ENCODE data around the gene NFKBIL1. TPM values are rescaled to one million over a fixed set of nuclear protein-coding genes. Genes with fewer than 3 reads are reported as not detected.

The NFKBIL1 gene
- total and polyA plus RNA-seq, 12 donors: 5.0 to 46.2 (median 27.8) TPM

- DNase-seq: peak in 5 of 7 donors; percentile 37 to 67 (median 51)
- Histone ChIP-seq H3K27me3 (no peaks in the 10 kb centered on the region), H3K4me1 (replicated peaks in 1 of 2) (peaks cover 16 to 33% of the 10 kb centered on the region in 2 donors), H3K27ac (peak overlapping the region; percentile 26 to 76 (median 39)), H3K36me3 (replicated peaks in 1 of 2) (peaks cover 0 to 36% of the 10 kb centered on the region in 2 donors), H3K4me3 (no peak overlapping the region), H3K9me3 (replicated peaks in 1 of 3) (no peaks in the 10 kb centered on the region)
- no peak for TF ChIP-seq POLR2A (IDR thresholded peaks at IDR 0.05)
- no peak for TF ChIP-seq CTCF (IDR thresholded peaks at IDR 0.05)
- 71 to 79% (median 75%) methylated on average over 14 of the region's 14 CpGs for WGBS, 4 donors
- intact Hi-C loops (cut with DNase I): no loop called here
Observed at GRCh38 chr6:31558631-31559500, 11.5 kb downstream of the NFKBIL1 start.

- Histone ChIP-seq H3K27me3 (no peaks in the 10 kb centered on the region), H3K27ac (peak overlapping the region in 4 of 5 donors; percentile 26 to 76 (median 54)), H3K4me1 (replicated peaks in 1 of 2) (peaks cover 16 to 33% of the 10 kb centered on the region in 2 donors), H3K36me3 (replicated peaks in 1 of 2) (peaks cover 0 to 34% of the 10 kb centered on the region in 2 donors), H3K4me3 (no peak overlapping the region), H3K9me3 (replicated peaks in 1 of 3) (no peaks in the 10 kb centered on the region)
- intact Hi-C loops (cut with DNase I): no loop called here
- TF ChIP-seq CTCF (IDR thresholded peaks at IDR 0.05) (no peak), POLR2A (IDR thresholded peaks at IDR 0.05) (no peak)
- 59 to 76% (median 72%) methylated on average over 4 of the region's 4 CpGs for WGBS, 4 donors
- no peak for DNase-seq
Observed at GRCh38 chr6:31559606-31559957, 12.2 kb downstream of the NFKBIL1 start.

GRCh38 chr6:31559958-31560696, 12.7 kb downstream of the NFKBIL1 start:
- intact Hi-C loops (cut with DNase I): no loop called here
- TF ChIP-seq POLR2A (IDR thresholded peaks at IDR 0.05) (no peak), CTCF (IDR thresholded peaks at IDR 0.05) (peak in 1 of 6 experiments; percentile 7)
- Histone ChIP-seq H3K4me3 (no peak overlapping the region), H3K9me3 (replicated peaks in 1 of 3) (no peaks in the 10 kb centered on the region), H3K4me1 (replicated peaks in 1 of 2) (peaks cover 16 to 33% of the 10 kb centered on the region in 2 donors), H3K27me3 (no peaks in the 10 kb centered on the region), H3K36me3 (replicated peaks in 1 of 2) (peaks cover 0 to 33% of the 10 kb centered on the region in 2 donors), H3K27ac (peak overlapping the region; percentile 12 to 76 (median 39))
- 27 to 46% (median 37%) methylated on average over 7 of the region's 7 CpGs for WGBS, 4 donors
- peak; percentile 65 to 89 (median 82) for DNase-seq

GRCh38 chr6:31560697-31561058, 13.3 kb downstream of the NFKBIL1 start:
- Histone ChIP-seq H3K27ac (peak overlapping the region in 3 of 5 donors; percentile 26 to 76 (median 69)), H3K4me1 (replicated peaks in 1 of 2) (peaks cover 16 to 33% of the 10 kb centered on the region in 2 donors), H3K27me3 (no peaks in the 10 kb centered on the region), H3K4me3 (no peak overlapping the region), H3K36me3 (replicated peaks in 1 of 2) (peaks cover 0 to 33% of the 10 kb centered on the region in 2 donors), H3K9me3 (replicated peaks in 1 of 3) (no peaks in the 10 kb centered on the region)
- intact Hi-C loops (cut with DNase I): no loop called here
- TF ChIP-seq POLR2A (IDR thresholded peaks at IDR 0.05) (no peak), CTCF (IDR thresholded peaks at IDR 0.05) (no peak)
- no peak for DNase-seq

Measured in adrenal gland (tissue), 12 donors.